ENCODE measurements around the gene HTT. TPM values are rescaled to one million over a fixed set of nuclear protein-coding genes. Genes with fewer than 3 reads are reported as not detected.
"Not testable (repeated sequence)": the region's sequence is repeated elsewhere in the genome, so short reads cannot be mapped to it uniquely, and the experiment has no call there.

HTT gene
- total and polyA plus RNA-seq, 4 donors, result 38.9 to 51.5 (median 40.9) TPM

- no CpG with 5 or more reads among the region's 1 CpG for WGBS (ENCODE audit: insufficient coverage)
- H3K36me3 ChIP-seq (ENCODE audit: control insufficient read depth, insufficient read depth, low read length), result peaks cover 52% of the 10 kb centered on the region
- H3K4me1 ChIP-seq (ENCODE audit: control insufficient read depth, insufficient read depth, low read length), result no peaks in the 10 kb centered on the region
- no peak overlapping the region for H3K4me3 ChIP-seq (ENCODE audit: low read depth, low read length)
- no peak overlapping the region for H3K27ac ChIP-seq (ENCODE audit: low read depth, low read length)
- H3K27me3 ChIP-seq (ENCODE audit: control insufficient read depth, insufficient read depth, low read length), result no peaks in the 10 kb centered on the region
- no peaks in the 10 kb centered on the region for H3K9me3 ChIP-seq (ENCODE audit: control insufficient read depth, insufficient read depth, low read length)
- no peak for DNase-seq (ENCODE audit: low read depth in 4 of 6, low spot score in 6 of 6)
These were observed 54.5 kb downstream of the HTT start for GRCh38 chr4:3128976-3129375.

DNA sequence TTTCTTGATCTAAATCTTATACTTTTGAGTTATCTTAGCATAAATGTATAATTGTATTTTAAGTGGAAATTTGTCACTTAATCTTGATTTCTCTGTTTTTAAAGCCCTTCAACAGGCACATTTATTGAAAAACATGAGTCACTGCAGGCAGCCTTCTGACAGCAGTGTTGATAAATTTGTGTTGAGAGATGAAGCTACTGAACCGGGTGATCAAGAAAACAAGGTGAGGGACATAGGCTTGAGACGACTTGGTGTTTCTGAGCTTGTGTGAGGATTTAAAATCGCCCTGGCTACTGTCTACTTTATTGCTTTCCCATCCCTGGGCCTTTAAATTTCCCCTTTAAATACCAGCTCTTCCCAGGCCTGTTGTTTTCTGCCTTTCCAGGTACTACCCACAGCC is 55.7 kb downstream of the HTT start:
- H3K36me3 ChIP-seq (ENCODE audit: control insufficient read depth, insufficient read depth, low read length), result peaks cover 60% of the 10 kb centered on the region
- no CpG with 5 or more reads among the region's 3 CpGs for WGBS (ENCODE audit: insufficient coverage)

DNA sequence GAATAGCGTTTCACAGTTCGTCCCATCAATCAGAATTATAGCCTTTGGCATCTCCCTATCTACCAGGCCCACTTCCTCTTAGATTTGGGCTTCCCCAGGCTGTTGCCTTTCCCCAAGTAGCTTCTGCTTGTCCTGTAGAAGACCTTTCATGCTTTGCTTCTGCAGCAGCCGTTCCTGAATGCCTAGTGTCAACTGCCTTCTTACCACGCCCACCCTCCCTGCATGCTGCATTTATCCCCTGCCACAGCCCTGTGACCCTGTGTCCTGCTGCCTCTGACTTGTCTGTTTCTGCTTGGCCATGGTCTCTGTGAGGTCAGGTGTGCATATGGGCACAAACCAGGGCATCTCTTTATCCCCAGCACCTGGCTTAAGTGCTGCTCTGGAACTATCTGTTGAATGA is 56.3 kb downstream of the HTT start:
- no peak overlapping the region for H3K27ac ChIP-seq (ENCODE audit: low read depth, low read length)
- no peaks in the 10 kb centered on the region for H3K9me3 ChIP-seq (ENCODE audit: control insufficient read depth, insufficient read depth, low read length)
- no peak for DNase-seq (ENCODE audit: low read depth in 4 of 6, low spot score in 6 of 6)
- H3K4me1 ChIP-seq (ENCODE audit: control insufficient read depth, insufficient read depth, low read length), result no peaks in the 10 kb centered on the region
- 85% methylated on average over 4 of the region's 4 CpGs for WGBS (ENCODE audit: insufficient coverage)
- H3K27me3 ChIP-seq (ENCODE audit: control insufficient read depth, insufficient read depth, low read length), result no peaks in the 10 kb centered on the region
- H3K36me3 ChIP-seq (ENCODE audit: control insufficient read depth, insufficient read depth, low read length), result peaks cover 58% of the 10 kb centered on the region
- H3K4me3 ChIP-seq (ENCODE audit: low read depth, low read length), result no peak overlapping the region

More for the DNA sequence above, 55.7 kb downstream of the HTT start:
- no peak for DNase-seq (ENCODE audit: low read depth in 4 of 6, low spot score in 6 of 6)
- no peaks in the 10 kb centered on the region for H3K9me3 ChIP-seq (ENCODE audit: control insufficient read depth, insufficient read depth, low read length)
- H3K27me3 ChIP-seq (ENCODE audit: control insufficient read depth, insufficient read depth, low read length), result no peaks in the 10 kb centered on the region
- no peaks in the 10 kb centered on the region for H3K4me1 ChIP-seq (ENCODE audit: control insufficient read depth, insufficient read depth, low read length)
- H3K4me3 ChIP-seq (ENCODE audit: low read depth, low read length), result no peak overlapping the region
- no peak overlapping the region for H3K27ac ChIP-seq (ENCODE audit: low read depth, low read length)

DNA sequence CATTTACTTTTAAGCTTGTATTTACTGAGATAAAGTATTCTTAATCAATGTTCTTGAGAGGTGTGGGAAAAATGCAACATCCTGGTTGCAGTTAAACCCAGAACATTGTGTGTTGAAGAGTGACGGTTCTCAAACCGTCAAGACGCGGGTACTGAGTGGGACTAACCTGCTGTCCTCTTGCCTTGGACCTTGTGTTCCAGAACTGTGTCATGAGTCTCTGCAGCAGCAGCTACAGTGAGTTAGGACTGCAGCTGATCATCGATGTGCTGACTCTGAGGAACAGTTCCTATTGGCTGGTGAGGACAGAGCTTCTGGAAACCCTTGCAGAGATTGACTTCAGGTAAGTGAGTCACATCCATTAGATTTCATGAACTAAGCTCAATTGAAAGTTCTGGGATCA is 59.7 kb downstream of the HTT start:
- Histone ChIP-seq H3K27ac (ENCODE audit: low read depth, low read length) (no peak overlapping the region), H3K36me3 (ENCODE audit: control insufficient read depth, insufficient read depth, low read length) (peaks cover 58% of the 10 kb centered on the region), H3K27me3 (ENCODE audit: control insufficient read depth, insufficient read depth, low read length) (no peaks in the 10 kb centered on the region), H3K4me1 (ENCODE audit: control insufficient read depth, insufficient read depth, low read length) (no peaks in the 10 kb centered on the region), H3K9me3 (ENCODE audit: control insufficient read depth, insufficient read depth, low read length) (no peaks in the 10 kb centered on the region), H3K4me3 (ENCODE audit: low read depth, low read length) (no peak overlapping the region)
- DNase-seq (ENCODE audit: low read depth in 4 of 6, low spot score in 6 of 6), result no peak
- 97% methylated on average over 5 of the region's 5 CpGs for WGBS (ENCODE audit: insufficient coverage)

DNA sequence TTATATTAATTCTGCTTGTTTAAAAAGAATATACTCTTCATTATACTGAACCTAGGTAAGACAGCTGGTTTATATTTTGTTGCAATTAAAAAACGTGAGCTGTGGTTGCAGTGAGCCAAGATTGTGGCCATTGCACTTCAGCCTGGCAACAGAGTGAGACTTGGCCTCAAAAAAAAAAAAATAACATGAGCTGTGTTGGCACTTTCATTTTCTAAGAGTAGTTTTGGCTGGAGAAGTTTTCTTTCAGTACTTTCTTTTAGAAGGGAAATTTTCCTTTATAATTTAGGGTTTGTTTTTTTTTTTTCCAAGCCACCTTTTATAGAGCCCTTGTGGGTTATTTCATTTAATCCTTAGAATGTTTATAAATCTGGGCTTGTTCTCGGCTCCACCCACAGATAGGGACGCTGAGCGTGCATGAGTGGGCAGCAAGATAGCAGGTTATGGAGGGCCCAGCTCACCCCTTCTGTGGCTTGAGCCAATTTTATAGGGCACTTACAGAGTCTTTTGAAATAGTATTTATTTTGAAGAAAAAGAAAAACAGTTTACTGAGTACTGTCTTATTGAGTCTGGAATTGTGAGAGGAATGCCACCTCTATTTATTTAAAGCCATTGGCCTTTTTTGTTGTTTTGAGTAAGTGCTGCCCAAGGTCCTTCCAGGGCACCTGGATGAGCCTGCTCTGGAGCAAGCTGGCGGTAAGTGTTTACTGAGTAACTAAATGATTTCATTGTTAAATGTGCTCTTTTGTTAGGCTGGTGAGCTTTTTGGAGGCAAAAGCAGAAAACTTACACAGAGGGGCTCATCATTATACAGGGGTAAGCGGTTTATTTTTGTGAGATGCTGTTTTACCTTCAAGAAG is 60.9 kb downstream of the HTT start:
- no peaks in the 10 kb centered on the region for H3K9me3 ChIP-seq (ENCODE audit: control insufficient read depth, insufficient read depth, low read length)
- H3K36me3 ChIP-seq (ENCODE audit: control insufficient read depth, insufficient read depth, low read length), result peaks cover 62% of the 10 kb centered on the region
- WGBS (ENCODE audit: insufficient coverage), result 86% methylated on average over 4 of the region's 6 CpGs
- H3K27ac ChIP-seq (ENCODE audit: low read depth, low read length), result no peak overlapping the region
- no peak overlapping the region for H3K4me3 ChIP-seq (ENCODE audit: low read depth, low read length)
- H3K4me1 ChIP-seq (ENCODE audit: control insufficient read depth, insufficient read depth, low read length), result no peaks in the 10 kb centered on the region
- DNase-seq (ENCODE audit: low read depth in 4 of 6, low spot score in 6 of 6), result no peak
- no peaks in the 10 kb centered on the region for H3K27me3 ChIP-seq (ENCODE audit: control insufficient read depth, insufficient read depth, low read length)

- Histone ChIP-seq H3K36me3 (ENCODE audit: control insufficient read depth, insufficient read depth, low read length) (peaks cover 55% of the 10 kb centered on the region), H3K9me3 (ENCODE audit: control insufficient read depth, insufficient read depth, low read length) (no peaks in the 10 kb centered on the region), H3K4me1 (ENCODE audit: control insufficient read depth, insufficient read depth, low read length) (no peaks in the 10 kb centered on the region), H3K4me3 (ENCODE audit: low read depth, low read length) (no peak overlapping the region), H3K27ac (ENCODE audit: low read depth, low read length) (no peak overlapping the region), H3K27me3 (ENCODE audit: control insufficient read depth, insufficient read depth, low read length) (no peaks in the 10 kb centered on the region)
- WGBS (ENCODE audit: insufficient coverage), result no CpG with 5 or more reads among the region's 2 CpGs
- peak in 1 of 6 donors; percentile 38 for DNase-seq (ENCODE audit: low read depth in 4 of 6, low spot score in 6 of 6)
These were observed 62.0 kb downstream of the HTT start for GRCh38 chr4:3136454-3136853.

DNA sequence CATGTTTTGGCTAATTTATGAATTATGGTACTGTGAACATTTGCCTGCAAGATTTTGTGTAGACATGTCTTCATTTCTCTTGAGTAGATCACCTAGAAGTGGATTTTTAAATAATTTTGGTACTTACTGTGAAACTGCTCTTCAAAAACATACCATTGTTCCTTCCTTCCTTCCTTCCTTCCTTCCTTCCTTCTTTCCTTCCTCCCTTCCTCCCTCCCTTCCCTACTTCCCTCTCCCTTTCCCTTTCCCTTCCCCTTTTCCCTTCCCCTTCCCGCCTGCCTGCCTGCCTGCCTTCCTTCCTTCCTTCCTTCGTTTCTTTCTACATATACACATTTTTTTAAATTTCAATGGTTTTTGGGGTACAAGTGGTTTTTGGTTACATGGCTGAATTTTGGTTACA is 63.4 kb downstream of the HTT start:
- no peak overlapping the region for H3K4me3 ChIP-seq (ENCODE audit: low read depth, low read length)
- DNase-seq (ENCODE audit: low read depth in 4 of 6, low spot score in 6 of 6), result no peak
- no peaks in the 10 kb centered on the region for H3K4me1 ChIP-seq (ENCODE audit: control insufficient read depth, insufficient read depth, low read length)
- H3K27me3 ChIP-seq (ENCODE audit: control insufficient read depth, insufficient read depth, low read length), result no peaks in the 10 kb centered on the region
- H3K9me3 ChIP-seq (ENCODE audit: control insufficient read depth, insufficient read depth, low read length), result no peaks in the 10 kb centered on the region
- WGBS (ENCODE audit: insufficient coverage), result no CpG with 5 or more reads among the region's 2 CpGs
- no peak overlapping the region for H3K27ac ChIP-seq (ENCODE audit: low read depth, low read length)
- peaks cover 48% of the 10 kb centered on the region for H3K36me3 ChIP-seq (ENCODE audit: control insufficient read depth, insufficient read depth, low read length)

DNA sequence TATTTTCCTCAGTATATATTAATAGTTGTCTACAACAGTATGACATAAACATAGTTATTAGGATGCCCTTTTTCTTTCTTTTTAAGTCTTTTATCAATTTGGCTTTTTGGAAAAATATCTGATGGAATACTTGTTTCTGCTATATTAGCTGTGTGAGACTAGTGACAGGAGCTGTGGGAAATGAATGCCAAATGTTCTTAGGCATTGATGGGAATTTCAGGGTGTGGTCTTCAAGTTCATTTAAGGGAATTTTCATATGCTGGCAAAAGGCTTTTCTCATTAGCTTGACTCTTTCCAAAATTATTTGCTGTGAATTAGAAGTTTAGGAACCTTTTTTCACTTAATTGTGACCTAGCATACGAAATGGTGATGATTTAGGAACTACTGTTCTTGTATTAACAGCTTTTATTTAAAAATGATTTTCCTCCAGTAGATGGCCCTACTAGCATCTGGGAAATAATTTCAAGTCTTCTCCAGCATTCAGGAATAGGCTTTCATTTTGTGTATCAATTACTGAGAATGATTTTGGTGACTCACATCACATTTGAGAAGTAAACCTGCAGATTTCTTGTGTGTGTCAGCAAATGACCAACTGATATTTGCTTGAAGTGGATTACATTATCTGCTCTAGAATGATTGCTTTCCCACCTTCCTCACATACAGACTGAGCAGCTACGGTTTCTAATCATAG is 70.9 kb downstream of the HTT start:
- Histone ChIP-seq H3K4me1 (ENCODE audit: control insufficient read depth, insufficient read depth, low read length) (no peaks in the 10 kb centered on the region), H3K27ac (ENCODE audit: low read depth, low read length) (no peak overlapping the region), H3K36me3 (ENCODE audit: control insufficient read depth, insufficient read depth, low read length) (peaks cover 33% of the 10 kb centered on the region), H3K4me3 (ENCODE audit: low read depth, low read length) (no peak overlapping the region), H3K27me3 (ENCODE audit: control insufficient read depth, insufficient read depth, low read length) (no peaks in the 10 kb centered on the region), H3K9me3 (ENCODE audit: control insufficient read depth, insufficient read depth, low read length) (no peaks in the 10 kb centered on the region)
- peak in 2 of 6 donors; percentile 45 to 73 for DNase-seq (ENCODE audit: low read depth in 4 of 6, low spot score in 6 of 6)
- WGBS (ENCODE audit: insufficient coverage), result no CpG with 5 or more reads among the region's 2 CpGs

DNA sequence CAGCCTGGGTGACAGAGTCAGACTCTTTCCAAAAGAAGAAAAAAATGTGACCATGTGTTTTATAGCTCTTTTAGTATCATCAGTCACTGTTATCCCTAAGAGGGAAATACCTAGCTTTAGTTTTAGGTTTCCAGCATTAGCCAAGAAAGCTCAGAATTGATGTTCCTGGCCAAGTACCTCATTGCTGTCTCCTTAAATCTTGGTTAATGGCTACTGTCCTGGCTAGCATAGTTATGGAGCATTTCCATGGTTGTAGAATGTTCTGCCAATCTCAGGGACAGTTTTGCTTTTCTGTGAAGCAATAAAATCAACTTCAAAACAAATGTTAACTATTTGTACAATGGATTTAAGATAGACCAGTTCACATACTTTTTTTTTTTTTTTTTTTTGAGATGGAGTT is 74.4 kb downstream of the HTT start:
- Histone ChIP-seq H3K27ac (ENCODE audit: low read depth, low read length) (no peak overlapping the region), H3K27me3 (ENCODE audit: control insufficient read depth, insufficient read depth, low read length) (no peaks in the 10 kb centered on the region), H3K4me3 (ENCODE audit: low read depth, low read length) (no peak overlapping the region), H3K9me3 (ENCODE audit: control insufficient read depth, insufficient read depth, low read length) (no peaks in the 10 kb centered on the region), H3K4me1 (ENCODE audit: control insufficient read depth, insufficient read depth, low read length) (no peaks in the 10 kb centered on the region), H3K36me3 (ENCODE audit: control insufficient read depth, insufficient read depth, low read length) (peaks cover 56% of the 10 kb centered on the region)
- peak in 3 of 6 donors; percentile 3 to 31 (median 9) for DNase-seq (ENCODE audit: low read depth in 4 of 6, low spot score in 6 of 6)

GRCh38 chr4:3151238-3151637 is 76.8 kb downstream of the HTT start:
- no CpG with 5 or more reads among the region's 1 CpG for WGBS (ENCODE audit: insufficient coverage)
- H3K36me3 ChIP-seq (ENCODE audit: control insufficient read depth, insufficient read depth, low read length), result peaks cover 74% of the 10 kb centered on the region

More at GRCh38 chr4:3151238-3151637, 76.8 kb downstream of the HTT start:
- not testable (repeated sequence) for H3K4me1 ChIP-seq (ENCODE audit: control insufficient read depth, insufficient read depth, low read length); H3K9me3 ChIP-seq (ENCODE audit: control insufficient read depth, insufficient read depth, low read length); DNase-seq (ENCODE audit: low read depth in 4 of 6, low spot score in 6 of 6); H3K27me3 ChIP-seq (ENCODE audit: control insufficient read depth, insufficient read depth, low read length); H3K4me3 ChIP-seq (ENCODE audit: low read depth, low read length); H3K27ac ChIP-seq (ENCODE audit: low read depth, low read length)
